ENCODE results near the gene DNAJC11. TPM values are rescaled to one million over a fixed set of nuclear protein-coding genes. Genes with fewer than 3 reads are reported as not detected.
"Not testable (repeated sequence)": the region's sequence is repeated elsewhere in the genome, so short reads cannot be mapped to it uniquely, and the experiment has no call there.

DNAJC11 gene
- total RNA-seq, 1 experiment from 2014 or later, result 93.6 TPM

DNA sequence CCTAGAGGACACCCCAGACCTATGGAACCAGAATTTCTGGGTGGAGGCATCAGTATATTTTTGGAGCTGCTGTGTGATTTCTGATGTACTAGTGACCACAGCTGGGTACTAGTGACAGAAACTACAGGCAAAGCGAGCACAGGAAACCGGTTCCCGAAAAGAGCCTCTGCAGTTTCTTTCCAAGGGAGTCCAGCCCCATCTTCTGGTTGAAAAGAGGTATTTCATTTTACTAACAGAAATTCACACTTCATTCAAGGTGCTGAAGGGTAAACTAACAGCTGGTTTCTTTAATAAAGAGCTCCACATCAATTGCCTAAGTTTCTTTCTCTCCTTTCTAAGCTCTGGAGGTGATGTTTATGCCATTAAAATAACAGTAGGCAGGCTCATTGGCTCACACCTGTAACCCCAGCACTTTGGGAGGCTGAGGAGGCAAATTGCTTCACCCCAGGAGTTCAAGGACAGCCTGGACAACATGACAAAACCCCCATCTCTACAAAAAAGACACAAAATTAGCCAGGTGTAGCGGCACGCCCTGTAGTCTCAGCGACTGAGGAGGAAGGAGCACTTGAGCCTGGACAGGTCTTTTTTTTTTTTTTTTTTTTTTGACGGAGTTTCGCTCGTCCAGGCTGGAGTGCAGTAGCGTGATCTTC is 55.0 kb downstream of the DNAJC11 start:
- no peaks in the 10 kb centered on the region for H3K36me3 ChIP-seq (ENCODE audit: control insufficient read depth, insufficient read depth, low read length)
- no peak overlapping the region for H3K27ac ChIP-seq (ENCODE audit: low read length)
- H3K27me3 ChIP-seq (ENCODE audit: control insufficient read depth, insufficient read depth, low read length), result no peaks in the 10 kb centered on the region
- H3K4me1 ChIP-seq (ENCODE audit: control insufficient read depth, insufficient read depth, low read length), result no peaks in the 10 kb centered on the region
- no peak for DNase-seq (ENCODE audit: low read depth, low spot score)
- TSS peak; percentile 23 for BruUV-seq (replicated peaks)
- TF ChIP-seq TCF7L2 (IDR thresholded peaks at IDR 0.05; ENCODE audit: low read depth, low read length), result no peak
- TF ChIP-seq POLR2AphosphoS5 (IDR thresholded peaks at IDR 0.05; ENCODE audit: low read depth, low read length), result no peak
- TF ChIP-seq, protein P1, sequence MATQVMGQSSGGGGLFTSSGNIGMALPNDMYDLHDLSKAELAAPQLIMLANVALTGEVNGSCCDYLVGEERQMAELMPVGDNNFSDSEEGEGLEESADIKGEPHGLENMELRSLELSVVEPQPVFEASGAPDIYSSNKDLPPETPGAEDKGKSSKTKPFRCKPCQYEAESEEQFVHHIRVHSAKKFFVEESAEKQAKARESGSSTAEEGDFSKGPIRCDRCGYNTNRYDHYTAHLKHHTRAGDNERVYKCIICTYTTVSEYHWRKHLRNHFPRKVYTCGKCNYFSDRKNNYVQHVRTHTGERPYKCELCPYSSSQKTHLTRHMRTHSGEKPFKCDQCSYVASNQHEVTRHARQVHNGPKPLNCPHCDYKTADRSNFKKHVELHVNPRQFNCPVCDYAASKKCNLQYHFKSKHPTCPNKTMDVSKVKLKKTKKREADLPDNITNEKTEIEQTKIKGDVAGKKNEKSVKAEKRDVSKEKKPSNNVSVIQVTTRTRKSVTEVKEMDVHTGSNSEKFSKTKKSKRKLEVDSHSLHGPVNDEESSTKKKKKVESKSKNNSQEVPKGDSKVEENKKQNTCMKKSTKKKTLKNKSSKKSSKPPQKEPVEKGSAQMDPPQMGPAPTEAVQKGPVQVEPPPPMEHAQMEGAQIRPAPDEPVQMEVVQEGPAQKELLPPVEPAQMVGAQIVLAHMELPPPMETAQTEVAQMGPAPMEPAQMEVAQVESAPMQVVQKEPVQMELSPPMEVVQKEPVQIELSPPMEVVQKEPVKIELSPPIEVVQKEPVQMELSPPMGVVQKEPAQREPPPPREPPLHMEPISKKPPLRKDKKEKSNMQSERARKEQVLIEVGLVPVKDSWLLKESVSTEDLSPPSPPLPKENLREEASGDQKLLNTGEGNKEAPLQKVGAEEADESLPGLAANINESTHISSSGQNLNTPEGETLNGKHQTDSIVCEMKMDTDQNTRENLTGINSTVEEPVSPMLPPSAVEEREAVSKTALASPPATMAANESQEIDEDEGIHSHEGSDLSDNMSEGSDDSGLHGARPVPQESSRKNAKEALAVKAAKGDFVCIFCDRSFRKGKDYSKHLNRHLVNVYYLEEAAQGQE (IDR thresholded peaks at IDR 0.05; ENCODE audit: insufficient read depth in 1 of 2, low read depth in 2 of 2, low read length in 1 of 2), result no peak
- no peak for TF ChIP-seq SIN3A (IDR thresholded peaks at IDR 0.05; ENCODE audit: borderline replicate concordance, insufficient read depth, low read depth, low read length)
- TF ChIP-seq, protein P2, sequence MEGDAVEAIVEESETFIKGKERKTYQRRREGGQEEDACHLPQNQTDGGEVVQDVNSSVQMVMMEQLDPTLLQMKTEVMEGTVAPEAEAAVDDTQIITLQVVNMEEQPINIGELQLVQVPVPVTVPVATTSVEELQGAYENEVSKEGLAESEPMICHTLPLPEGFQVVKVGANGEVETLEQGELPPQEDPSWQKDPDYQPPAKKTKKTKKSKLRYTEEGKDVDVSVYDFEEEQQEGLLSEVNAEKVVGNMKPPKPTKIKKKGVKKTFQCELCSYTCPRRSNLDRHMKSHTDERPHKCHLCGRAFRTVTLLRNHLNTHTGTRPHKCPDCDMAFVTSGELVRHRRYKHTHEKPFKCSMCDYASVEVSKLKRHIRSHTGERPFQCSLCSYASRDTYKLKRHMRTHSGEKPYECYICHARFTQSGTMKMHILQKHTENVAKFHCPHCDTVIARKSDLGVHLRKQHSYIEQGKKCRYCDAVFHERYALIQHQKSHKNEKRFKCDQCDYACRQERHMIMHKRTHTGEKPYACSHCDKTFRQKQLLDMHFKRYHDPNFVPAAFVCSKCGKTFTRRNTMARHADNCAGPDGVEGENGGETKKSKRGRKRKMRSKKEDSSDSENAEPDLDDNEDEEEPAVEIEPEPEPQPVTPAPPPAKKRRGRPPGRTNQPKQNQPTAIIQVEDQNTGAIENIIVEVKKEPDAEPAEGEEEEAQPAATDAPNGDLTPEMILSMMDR (IDR thresholded peaks at IDR 0.05), result no peak
- ChIA-PET CTCF (interaction anchor here (0.6 to 1.3 kb wide), 5 partner anchors 14 to 1305 kb away, joined by 3 to 5 read pairs (median 4); partner anchors contain the start of gene NOL9), POLR2A (interaction anchor here (0.6 kb wide), 1 partner anchor 567 kb away, joined by 14 read pairs; no protein-coding TSS in a partner anchor)
- H3K9me3 ChIP-seq (ENCODE audit: control insufficient read depth, insufficient read depth, low read depth, low read length), result no peaks in the 10 kb centered on the region
- intact Hi-C loops (cut with micrococcal nuclease; ENCODE audit: unreplicated experiment), result no loop called here
- peak; percentile 51; the same call in 1 of the 2 replicates for ATAC-seq
- no peak overlapping the region for H3K4me3 ChIP-seq (ENCODE audit: low read depth in 2 of 2, low read length in 2 of 2)
- in situ Hi-C loops (cut with HindIII; ENCODE audit: low pct_unique_long_range_greater_than_20kb, low sequenced_read_pairs), result no loop called here

DNA sequence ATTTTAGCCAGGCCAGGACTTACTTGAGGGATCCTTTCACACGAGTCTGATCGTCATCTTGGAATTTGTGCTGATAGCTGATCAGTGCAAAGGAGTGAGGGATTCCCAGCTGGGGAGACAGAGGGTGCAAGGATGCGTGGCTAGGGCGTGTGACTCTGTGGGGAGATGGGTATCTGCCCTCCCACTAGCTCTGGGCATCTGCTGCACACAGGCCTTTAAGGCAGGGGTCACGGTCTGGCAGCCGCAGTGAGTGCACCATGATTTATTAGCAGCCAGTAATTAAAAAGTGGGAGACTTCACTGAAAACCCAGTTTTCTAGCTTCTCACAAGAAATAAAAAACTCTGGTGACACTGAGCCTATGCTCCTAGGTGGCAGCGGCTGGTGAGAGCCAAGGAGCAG is 56.6 kb downstream of the DNAJC11 start:
- ChIA-PET CTCF (interaction anchor here (0.6 kb wide), 1 partner anchor 89 kb away, joined by 7 read pairs; no protein-coding TSS in a partner anchor), POLR2A (no interaction called here)
- ATAC-seq, result no peak
- BruUV-seq (replicated peaks), result no TSS peak
- Histone ChIP-seq H3K36me3 (ENCODE audit: control insufficient read depth, insufficient read depth, low read length) (no peaks in the 10 kb centered on the region), H3K27ac (ENCODE audit: low read length) (no peak overlapping the region), H3K4me3 (ENCODE audit: low read depth in 2 of 2, low read length in 2 of 2) (no peak overlapping the region), H3K4me1 (ENCODE audit: control insufficient read depth, insufficient read depth, low read length) (no peaks in the 10 kb centered on the region), H3K9me3 (ENCODE audit: control insufficient read depth, insufficient read depth, low read depth, low read length) (no peaks in the 10 kb centered on the region), H3K27me3 (ENCODE audit: control insufficient read depth, insufficient read depth, low read length) (no peaks in the 10 kb centered on the region)
- DNase-seq (ENCODE audit: low read depth, low spot score), result no peak
- in situ Hi-C loops (cut with HindIII; ENCODE audit: low pct_unique_long_range_greater_than_20kb, low sequenced_read_pairs), result no loop called here
- no peak for TF ChIP-seq SIN3A (IDR thresholded peaks at IDR 0.05; ENCODE audit: borderline replicate concordance, insufficient read depth, low read depth, low read length)
- no peak for TF ChIP-seq TCF7L2 (IDR thresholded peaks at IDR 0.05; ENCODE audit: low read depth, low read length)
- TF ChIP-seq, protein P2 (IDR thresholded peaks at IDR 0.05), result no peak
- TF ChIP-seq, protein P1 (IDR thresholded peaks at IDR 0.05; ENCODE audit: insufficient read depth in 1 of 2, low read depth in 2 of 2, low read length in 1 of 2), result no peak
- no peak for TF ChIP-seq POLR2AphosphoS5 (IDR thresholded peaks at IDR 0.05; ENCODE audit: low read depth, low read length)
- intact Hi-C loops (cut with micrococcal nuclease; ENCODE audit: unreplicated experiment), result no loop called here

DNA sequence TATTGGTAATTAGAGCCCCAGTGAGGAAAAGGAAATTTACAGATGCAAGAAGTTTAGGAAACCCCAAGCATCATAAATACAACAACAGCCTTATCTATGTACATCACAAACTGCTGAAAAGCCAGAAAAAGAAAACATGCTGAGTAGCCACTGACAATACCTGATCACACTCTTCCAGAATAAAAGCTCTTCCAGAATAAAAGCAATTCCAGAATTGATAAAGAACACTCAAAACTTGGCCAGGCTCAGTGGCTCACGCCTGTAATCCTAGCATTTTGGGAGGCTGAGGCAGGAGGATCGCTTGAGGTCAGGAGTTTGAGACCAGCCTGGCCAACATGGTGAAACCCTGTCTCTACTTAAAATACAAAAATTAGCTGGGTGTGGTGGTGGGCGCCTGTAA is 60.7 kb downstream of the DNAJC11 start:
- BruUV-seq (replicated peaks); H3K27me3 ChIP-seq (ENCODE audit: control insufficient read depth, insufficient read depth, low read length); intact Hi-C loops (cut with micrococcal nuclease; ENCODE audit: unreplicated experiment); H3K27ac ChIP-seq (ENCODE audit: low read length); H3K36me3 ChIP-seq (ENCODE audit: control insufficient read depth, insufficient read depth, low read length); DNase-seq (ENCODE audit: low read depth, low spot score); POLR2A ChIA-PET; H3K4me1 ChIP-seq (ENCODE audit: control insufficient read depth, insufficient read depth, low read length); ATAC-seq; H3K9me3 ChIP-seq (ENCODE audit: control insufficient read depth, insufficient read depth, low read depth, low read length); in situ Hi-C loops (cut with HindIII; ENCODE audit: low pct_unique_long_range_greater_than_20kb, low sequenced_read_pairs); H3K4me3 ChIP-seq (ENCODE audit: low read depth in 2 of 2, low read length in 2 of 2): not testable (repeated sequence)
- CTCF ChIA-PET, result interaction anchor here (0.6 to 0.7 kb wide), 3 partner anchors 142 to 1496 kb away, joined by 3 to 5 read pairs (median 4); no protein-coding TSS in a partner anchor

Measured in Panc1 (cell line).